GM12878 (cell line): ENCODE data around the gene PCBD2. TPM values are rescaled to one million over a fixed set of nuclear protein-coding genes. Genes with fewer than 3 reads are reported as not detected.

Experiments used
- ATAC-seq: fragments of 200-7000 bp; cut with Tn5 transposase; 3 replicates; pipeline ENCODE4 v1.9.1; 2020; ENCODE audit warnings: mild to moderate bottlenecking, moderate library complexity
- BruUV-seq: library from RNA; stranded (reverse); fragments of 400-500 nt; replicated peaks from 2 replicates; lab custom pipeline; 2021; lab: Mats Ljungman, UMichigan
- CTCF ChIA-PET: fragments of 300-600 bp; sonication (Branson Sonifier 250); formaldehyde crosslinking; extraction: SDS; loops from one replicate; lab custom pipeline; 2021; ENCODE audit warnings: inconsistent platforms; lab: Yijun Ruan, JAX
- POLR2A ChIA-PET: fragments of 350-600 bp; formaldehyde crosslinking; extraction: SDS; loops from one replicate; lab custom pipeline; 2021; ENCODE audit warnings: inconsistent platforms; lab: Charles Lee
- RAD21 ChIA-PET: fragments of 300-600 bp; sonication (Branson Sonifier 250); formaldehyde crosslinking; loops from one replicate; lab custom pipeline; 2023; ENCODE audit warnings: antibody characterized with exemption; ENCODE audit not compliant: unreplicated experiment; lab: Charles Lee
- SMC1A ChIA-PET: fragments of 300-600 bp; sonication (Branson Sonifier 250); formaldehyde crosslinking; loops from one replicate; lab custom pipeline; 2023; ENCODE audit not compliant: unreplicated experiment, uncharacterized antibody; lab: Charles Lee
- DNase-seq: peaks from one replicate; pipeline ENCODE4 v3.0.0-alpha.2; 2011; ENCODE audit warnings: low read depth, low spot score
- FAIRE-seq: peaks from 3 replicates; lab custom pipeline; 2011; peaks lifted over from hg19 to GRCh38; lab: Jason Lieb, UNC
- H2AFZ ChIP-seq: 2 replicates; pipeline ENCODE4 v1.6.0; 2011; ENCODE audit warnings: low read depth, low read length, control low read depth; ENCODE audit not compliant: control insufficient read depth
- H3K27ac ChIP-seq: 2 replicates; pipeline ENCODE4 v1.5.1; 2011; ENCODE audit warnings: control low read depth; ENCODE audit not compliant: control insufficient read depth, insufficient read depth
- H3K27me3 ChIP-seq, 2 experiments: replicated peaks in 1 of 2; 2 replicates each; pipeline versions ENCODE4 v1.6.0 to v1.6.1; 2011; ENCODE audit warnings: low read length in 1 of 2; ENCODE audit not compliant: control insufficient read depth in 2 of 2, insufficient read depth in 2 of 2
- H3K36me3 ChIP-seq, 2 experiments: 2 replicates each; pipeline ENCODE4 v1.5.1; 2011; ENCODE audit warnings: low read length in 1 of 2; ENCODE audit not compliant: control insufficient read depth in 2 of 2, insufficient read depth in 2 of 2
- H3K4me1 ChIP-seq: 2 replicates; pipeline ENCODE4 v1.6.1; 2011; ENCODE audit warnings: mild to moderate bottlenecking, low read length, moderate library complexity, mixed read lengths; ENCODE audit not compliant: control insufficient read depth, insufficient read depth
- H3K4me2 ChIP-seq: 2 replicates; pipeline ENCODE4 v1.6.0; 2011; ENCODE audit warnings: control low read depth; ENCODE audit not compliant: control insufficient read depth, insufficient read depth
- H3K4me3 ChIP-seq: fragments of 200-600 bp; sonication (generic); 2 replicates; pipeline ENCODE4 v1.5.1; 2016
- H3K79me2 ChIP-seq: 2 replicates; pipeline ENCODE4 v1.6.0; 2011; ENCODE audit warnings: low read length; ENCODE audit not compliant: control insufficient read depth, insufficient read depth
- H3K9ac ChIP-seq: 2 replicates; pipeline ENCODE4 v1.8.0; 2011; ENCODE audit warnings: low read length, control low read depth, mixed read lengths; ENCODE audit not compliant: control insufficient read depth, insufficient read depth
- H3K9me3 ChIP-seq: replicated peaks from 3 replicates; pipeline ENCODE4 v1.5.1; 2011; ENCODE audit warnings: mild to moderate bottlenecking, low read length; ENCODE audit not compliant: control insufficient read depth, insufficient read depth
- H4K20me1 ChIP-seq: 2 replicates; pipeline ENCODE4 v1.6.0; 2011; ENCODE audit not compliant: control insufficient read depth, insufficient read depth
- ELK1 ChIP-seq: IDR thresholded peaks from 2 replicates; pipeline ENCODE4 v1.6.1; 2012; ENCODE audit warnings: low read depth, low read length, improper control_type of control experiment
- FOXM1 ChIP-seq: IDR thresholded peaks from 2 replicates; pipeline ENCODE4 v1.6.1; 2012; ENCODE audit warnings: low read depth, mild to moderate bottlenecking, inconsistent platforms, low read length, moderate library complexity
- MEF2B ChIP-seq: fragments of 450-650 bp; IDR thresholded peaks from 2 replicates; pipeline ENCODE4 v1.6.1; 2018; ENCODE audit warnings: mild to moderate bottlenecking, moderate library complexity; ENCODE audit not compliant: partially characterized antibody, poor library complexity, severe bottlenecking
- RUNX3 ChIP-seq: IDR thresholded peaks from 2 replicates; pipeline ENCODE4 v1.6.1; 2012; ENCODE audit warnings: low read length, inconsistent platforms
- ZBTB11 ChIP-seq: fragments of 450-650 bp; formaldehyde crosslinking; IDR thresholded peaks from 2 replicates; pipeline ENCODE4 v1.5.0; 2022; ENCODE audit warnings: mild to moderate bottlenecking, missing genetic modification characterization
- ZBTB33 ChIP-seq: fragments of 450-650 bp; IDR thresholded peaks from 2 replicates; pipeline ENCODE4 v1.6.1; 2017; ENCODE audit warnings: mild to moderate bottlenecking
- ZZZ3 ChIP-seq: IDR thresholded peaks from 2 replicates; pipeline ENCODE4 v1.6.1; 2011; ENCODE audit warnings: low read depth; ENCODE audit not compliant: control insufficient read depth, insufficient read length
- WGBS: methylation state at CpG from one replicate; pipeline ENCODE4 v1.1.6; 2016; ENCODE audit warnings: low lambda C conversion rate; ENCODE audit not compliant: insufficient replicate concordance, insufficient coverage; ENCODE audit errors: missing lambda C conversion rate; 5-methylcytosine and 5-hydroxymethylcytosine counted together
- in situ Hi-C: fragments of 300-500 bp; cut with MboI; formaldehyde crosslinking; loops from 9 replicates; pipeline ENCODE4 v1.14.3; 2018; ENCODE audit warnings: mixed read lengths
- intact Hi-C: fragments of 100-400 bp; cut with micrococcal nuclease; formaldehyde crosslinking; loops from one replicate; pipeline ENCODE4 v1.14.2; 2022; ENCODE audit not compliant: unreplicated experiment
- polyA plus RNA-seq, 11 experiments: library from polyadenylated mRNA; depleted of rRNA in 4 of 11; unstranded in 6 of 11; stranded (reverse) in 5 of 11; fragments of >200 nt; fragmentation: Nextera tagmentation in 4 of 11; fragmentation: Illumina TruSeq in 1 of 11; extraction: Ambion mirVana in 4 of 11; extraction: Trizol in 1 of 11; gene quantifications; 1 replicate in 1 of 11; 2 replicates in 10 of 11; pipeline versions ENCODE4 v1.2.1 to v1.2.3, GENCODE V29; 2011 to 2016; ENCODE audit warnings: inconsistent platforms in 2 of 11, missing spikeins in 2 of 11, low read depth in 1 of 11
- total RNA-seq, 4 experiments: library from RNA; depleted of rRNA in 3 of 4; stranded (reverse); fragments of >200 nt in 3 of 4; fragmentation: Illumina TruSeq in 1 of 4; extraction: Trizol in 1 of 4; gene quantifications; 2 replicates each; pipeline versions ENCODE4 v1.2.1 to v1.2.3, GENCODE V29; 2013 to 2021

Gene PCBD2
- total and polyA plus RNA-seq, 10 of the 15 experiments (the other 5 are each of a cell fraction or from before 2014, with no cell fraction given), result 5.4 to 13.6 (median 6.7) TPM

- TF ChIP-seq ZBTB33, result no peak
These were observed 71.9 kb downstream of the PCBD2 start (continued) for GRCh38 chr5:134976841-134977240.

GRCh38 chr5:134979416-134979815, 74.5 kb downstream of the PCBD2 start:
- intact Hi-C loops (no loop called here), in situ Hi-C loops (no loop called here)
- ChIA-PET RAD21 (no interaction called here), SMC1A (no interaction called here), POLR2A (no interaction called here), CTCF (no interaction called here)
- no peak overlapping the region for H3K4me2 ChIP-seq
- 67% methylated on average over 3 of the region's 3 CpGs for WGBS
- no peaks in the 10 kb centered on the region for H3K79me2 ChIP-seq
- H4K20me1 ChIP-seq, result no peaks in the 10 kb centered on the region
- H2AFZ ChIP-seq, result no peak overlapping the region
- no peak for FAIRE-seq
- DNase-seq, result no peak
- no peak overlapping the region for H3K27ac ChIP-seq
- no peaks in the 10 kb centered on the region; the same call in 1 of the 3 replicates for H3K9me3 ChIP-seq
- H3K36me3 ChIP-seq, result no peaks in the 10 kb centered on the region
- no peak overlapping the region for H3K9ac ChIP-seq
- BruUV-seq, result no TSS peak
- no peak for ATAC-seq
- H3K27me3 ChIP-seq, result no peaks in the 10 kb centered on the region
- TF ChIP-seq ZBTB11 (no peak), RUNX3 (no peak), ELK1 (no peak), FOXM1 (no peak), MEF2B (no peak), ZZZ3 (no peak)
- H3K4me1 ChIP-seq, result no peaks in the 10 kb centered on the region
- no peak overlapping the region for H3K4me3 ChIP-seq
